HG02642 (cell line): ENCODE measurements around the gene BASP1.

Experiments
- ATAC-seq: cut with Tn5 transposase; IDR thresholded peaks from one replicate; pipeline ENCODE4 v1.9.1; 2021; ENCODE audit warnings: mild to moderate bottlenecking; ENCODE audit not compliant: unreplicated experiment, poor library complexity

Gene BASP1, protein sequence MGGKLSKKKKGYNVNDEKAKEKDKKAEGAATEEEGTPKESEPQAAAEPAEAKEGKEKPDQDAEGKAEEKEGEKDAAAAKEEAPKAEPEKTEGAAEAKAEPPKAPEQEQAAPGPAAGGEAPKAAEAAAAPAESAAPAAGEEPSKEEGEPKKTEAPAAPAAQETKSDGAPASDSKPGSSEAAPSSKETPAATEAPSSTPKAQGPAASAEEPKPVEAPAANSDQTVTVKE

GRCh38 chr5:17217493-17218352 is at the start of gene BASP1:
Gene BASP1 (plus strand): TSS chr5:17217631. CDS start chr5:17275217, 57,586 bp downstream.
- peak; percentile 53 for ATAC-seq

DNA sequence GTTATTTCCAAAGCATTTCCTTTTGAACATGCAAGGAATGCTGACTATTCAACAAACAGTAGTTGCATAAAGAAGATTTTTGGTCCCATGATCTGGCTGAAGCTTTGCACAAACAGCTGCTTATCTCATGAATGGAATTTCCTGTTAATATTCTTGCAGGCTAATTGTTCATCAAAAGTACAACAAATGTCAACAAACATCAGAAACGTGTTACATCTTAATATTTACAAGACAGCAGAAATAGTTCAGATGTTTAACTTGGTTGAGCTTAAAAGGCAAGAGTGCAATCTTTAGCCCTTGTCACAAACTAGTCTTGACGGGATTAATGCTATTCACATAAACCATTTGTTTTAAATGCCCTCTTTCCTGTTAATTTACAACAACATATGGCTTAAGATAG is 47.9 kb upstream of the BASP1 start:
- ATAC-seq: no peak

GRCh38 chr5:17172791-17173190 is 44.6 kb upstream of the BASP1 start:
- ATAC-seq: no peak

DNA sequence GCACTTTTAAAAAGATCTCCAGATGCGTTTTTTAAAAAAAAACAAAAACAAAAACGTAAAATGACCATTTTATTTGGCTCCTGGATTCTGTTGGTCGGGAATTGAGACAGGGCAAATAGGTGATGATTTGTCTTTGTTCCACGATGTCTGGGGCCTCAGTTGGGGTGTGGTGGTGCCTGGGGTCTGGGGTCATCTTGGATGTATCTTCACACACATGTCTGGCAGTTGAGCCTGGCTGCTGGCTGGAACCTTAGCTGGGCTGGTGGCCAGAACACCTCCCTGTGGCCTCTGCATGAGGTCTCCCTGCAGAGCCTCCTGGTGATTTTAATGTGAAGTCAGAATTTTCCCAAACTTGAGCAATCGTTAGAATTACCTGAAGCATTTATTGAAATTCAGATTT is 42.5 kb upstream of the BASP1 start:
- ATAC-seq: no peak

GRCh38 chr5:17177501-17178372 is 39.7 kb upstream of the BASP1 start:
- ATAC-seq: no peak

GRCh38 chr5:17178373-17178675 is 39.1 kb upstream of the BASP1 start:
- no peak for ATAC-seq

DNA sequence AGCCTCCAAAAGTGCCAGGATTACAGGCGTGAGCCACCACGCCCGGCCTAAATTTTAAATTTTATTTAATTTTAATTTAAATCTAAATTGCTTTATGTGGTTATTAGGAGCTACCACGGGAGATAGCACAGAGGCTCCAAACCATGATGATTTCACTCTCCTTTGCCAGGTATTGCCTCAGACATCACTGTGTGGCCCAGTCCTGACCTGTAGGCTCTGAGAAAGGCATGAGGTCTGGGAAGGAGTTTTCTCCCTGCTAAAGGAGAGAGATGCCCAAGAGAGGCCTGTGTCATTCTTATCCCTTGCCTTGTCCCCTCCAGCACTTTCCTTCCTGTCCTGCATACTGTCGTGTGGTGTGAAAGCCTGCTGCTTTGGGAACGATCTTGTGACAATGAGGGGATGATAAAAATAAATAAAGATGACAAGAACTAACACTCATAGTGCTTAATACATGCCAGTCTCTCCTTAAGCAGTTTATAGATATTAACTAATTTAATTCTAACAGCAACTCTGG is 37.0 kb upstream of the BASP1 start:
- no peak for ATAC-seq

- no peak for ATAC-seq
Observed at GRCh38 chr5:17180864-17181723, 36.3 kb upstream of the BASP1 start.

DNA sequence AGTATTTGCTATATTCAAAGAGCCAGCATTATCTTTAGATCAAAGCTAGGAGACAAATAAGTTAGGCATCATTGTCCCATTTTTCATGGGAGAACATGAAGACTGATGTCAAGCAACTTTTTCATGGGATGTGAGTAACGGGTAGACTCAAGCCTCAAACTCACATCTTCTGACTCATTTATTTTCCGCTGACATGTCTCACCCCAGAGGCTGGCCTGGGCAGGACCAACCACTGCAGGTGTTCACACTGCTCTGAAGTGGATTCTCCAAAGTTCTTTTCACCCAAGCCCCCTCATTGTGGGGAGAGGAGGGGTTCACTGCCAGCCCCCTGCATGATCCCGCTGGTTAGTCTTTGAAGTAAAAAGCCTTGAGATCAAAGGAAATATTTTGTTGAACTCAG is 34.9 kb upstream of the BASP1 start:
- no peak for ATAC-seq

GRCh38 chr5:17182981-17183380 is 34.5 kb upstream of the BASP1 start:
- no peak for ATAC-seq

- ATAC-seq: no peak
Observed at GRCh38 chr5:17183831-17184230, 33.6 kb upstream of the BASP1 start.

DNA sequence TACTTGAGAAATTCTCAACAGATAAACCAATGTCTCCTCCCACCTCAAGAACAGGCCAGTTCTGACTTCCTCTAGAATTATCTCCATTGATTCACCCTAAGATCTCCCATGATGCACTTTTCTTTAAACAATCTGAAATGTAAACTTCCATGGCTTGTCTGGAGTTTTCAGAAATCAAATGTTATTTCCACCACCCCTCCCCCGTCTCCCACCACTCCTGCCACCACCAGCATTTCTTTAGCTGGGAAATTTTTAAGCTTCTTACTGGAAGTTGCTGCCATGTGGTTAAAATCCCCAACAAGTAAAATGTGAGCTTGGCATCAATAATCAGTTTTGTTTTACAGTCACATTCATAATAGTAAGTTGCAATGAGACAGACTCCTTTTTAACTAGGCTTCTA is 32.8 kb upstream of the BASP1 start:
- no peak for ATAC-seq

DNA sequence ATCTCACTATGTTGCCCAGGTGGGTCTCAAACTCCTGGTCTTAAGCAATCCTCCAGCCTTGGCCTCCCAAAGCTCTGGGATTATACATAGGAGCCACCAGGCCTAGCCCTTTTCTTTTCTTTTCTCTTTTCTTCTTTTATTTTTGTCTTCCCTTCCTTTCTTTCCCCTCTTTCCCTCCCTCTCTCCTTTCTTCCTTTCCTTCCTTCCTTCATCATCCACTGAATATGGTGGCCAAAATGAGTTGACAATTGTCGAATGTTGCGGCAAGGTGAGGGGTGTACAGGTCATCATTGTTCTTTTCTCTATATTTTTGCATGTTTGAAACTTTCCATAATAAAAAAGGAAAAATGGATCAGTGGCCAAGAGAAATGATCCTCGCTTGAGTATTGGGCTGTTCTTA is 32.1 kb upstream of the BASP1 start:
- ATAC-seq: no peak

DNA sequence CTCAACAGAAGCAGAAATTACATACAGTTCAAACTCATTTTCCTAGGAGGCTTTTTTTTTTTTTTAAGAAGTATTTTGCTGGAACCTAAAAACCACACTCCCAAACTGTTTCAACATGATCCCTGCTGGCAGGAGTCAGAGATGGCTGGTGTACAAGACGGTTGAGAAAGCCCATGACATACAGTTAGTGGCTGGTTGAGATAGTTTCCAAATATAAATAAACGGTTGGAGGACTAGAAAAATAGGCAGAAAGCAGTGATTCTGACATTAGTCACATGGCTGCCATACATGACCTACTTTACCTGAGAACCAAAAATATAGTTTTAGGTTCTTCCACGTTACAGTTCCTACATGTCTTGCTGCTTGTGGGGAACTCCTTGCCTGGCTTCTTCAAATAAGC is 31.7 kb upstream of the BASP1 start:
- ATAC-seq: no peak

DNA sequence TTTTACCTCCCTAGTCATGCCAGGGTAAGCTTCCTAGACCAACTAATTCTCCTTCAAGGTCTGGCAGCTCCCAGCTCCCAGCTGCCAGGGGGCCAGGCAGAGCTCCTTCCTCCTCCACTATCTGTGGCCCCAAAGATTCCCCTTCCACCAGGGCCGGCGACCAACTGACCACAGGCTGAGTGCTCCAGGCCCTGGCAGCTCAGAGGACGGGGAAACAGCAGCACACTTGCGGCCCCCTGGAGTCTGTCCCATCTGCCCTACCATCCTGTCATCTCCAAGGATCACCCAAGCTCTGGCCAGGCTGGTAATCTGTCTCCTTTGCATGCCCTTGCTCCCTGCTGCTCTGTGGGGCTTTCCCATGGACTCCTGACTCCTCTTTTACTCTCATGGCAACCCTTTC is 31.2 kb upstream of the BASP1 start:
- no peak for ATAC-seq

DNA sequence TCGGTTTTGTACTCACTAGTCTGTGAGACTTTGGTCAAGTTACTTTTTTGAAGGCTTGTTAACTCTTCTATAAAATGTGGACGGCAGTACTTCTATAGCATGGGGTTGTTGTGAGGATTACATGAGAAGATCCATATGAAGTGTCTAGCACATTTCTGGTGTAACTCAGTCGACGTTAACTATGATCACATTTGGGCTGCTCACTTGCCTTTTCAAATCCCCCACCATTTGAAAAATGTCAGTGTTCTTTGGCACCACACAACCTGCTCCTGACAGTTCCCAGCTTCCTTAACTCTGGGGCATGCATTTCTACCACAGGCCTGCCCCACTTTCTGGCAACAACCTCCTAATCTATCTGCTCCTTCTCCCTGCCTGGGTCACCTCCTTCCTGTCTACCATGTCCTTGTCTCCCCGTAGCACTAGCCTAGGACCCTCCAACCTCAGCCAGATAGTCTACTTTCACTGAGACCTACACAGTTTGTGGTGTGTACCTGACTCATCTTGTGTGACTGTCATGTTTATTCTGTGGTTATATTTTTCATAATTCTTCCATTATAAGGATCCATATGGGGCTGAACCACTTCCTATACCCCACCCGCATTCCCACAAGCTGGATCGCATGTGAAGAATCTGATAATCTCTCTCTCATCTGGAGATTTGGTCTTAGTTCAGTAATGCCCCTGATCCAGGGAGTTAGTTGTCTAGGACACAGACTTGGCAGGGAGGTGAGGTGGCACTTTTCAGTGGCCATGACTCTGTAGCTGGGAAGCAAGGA is 30.2 kb upstream of the BASP1 start:
- ATAC-seq: no peak

DNA sequence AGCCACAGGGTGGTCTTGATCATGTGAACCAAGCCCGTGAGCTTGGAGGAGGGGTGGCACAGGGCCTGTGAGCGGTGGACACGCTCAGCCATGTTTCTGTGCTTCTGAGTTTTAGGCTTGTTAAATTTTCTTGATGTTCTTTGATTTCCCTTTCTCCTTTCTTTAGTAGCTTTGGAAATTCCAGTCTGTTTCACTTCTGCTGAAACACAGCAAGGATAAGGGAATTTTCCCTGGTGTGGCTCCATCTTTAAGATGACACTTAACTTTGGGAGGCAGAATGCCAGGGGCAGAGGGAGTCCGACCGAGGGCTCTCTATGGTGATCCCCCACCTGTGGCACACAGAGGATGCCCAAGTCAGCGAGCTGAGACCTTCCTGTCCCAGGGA is 29.7 kb upstream of the BASP1 start:
- no peak for ATAC-seq

GRCh38 chr5:17189381-17190036 is 27.9 kb upstream of the BASP1 start:
- ATAC-seq: peak; percentile 77
